Cardiac fibroblast (primary cell): Measurements from ENCODE around the gene CRAMP1.

Experiments
- DNase-seq, 2 donors: peaks; one replicate each; pipeline versions ENCODE4 v3.0.0 to v3.0.0-alpha.2; 2010; ENCODE audit warnings: low read depth in 2 of 2
- H3K4me3 ChIP-seq, 2 donors: replicated peaks in 1 of 2; 1 replicate in 1 of 2; 2 replicates in 1 of 2; pipeline ENCODE4 v1.5.1; 2011; ENCODE audit warnings: low read depth in 2 of 2, low read length in 2 of 2, mild to moderate bottlenecking in 2 of 2, moderate library complexity in 1 of 2
- TF ChIP-seq, protein P1 (sequence below): IDR thresholded peaks from one replicate; pipeline ENCODE4 v1.5.1; 2011; ENCODE audit warnings: low read depth, mild to moderate bottlenecking, low read length, inconsistent platforms

The CRAMP1 gene

DNA sequence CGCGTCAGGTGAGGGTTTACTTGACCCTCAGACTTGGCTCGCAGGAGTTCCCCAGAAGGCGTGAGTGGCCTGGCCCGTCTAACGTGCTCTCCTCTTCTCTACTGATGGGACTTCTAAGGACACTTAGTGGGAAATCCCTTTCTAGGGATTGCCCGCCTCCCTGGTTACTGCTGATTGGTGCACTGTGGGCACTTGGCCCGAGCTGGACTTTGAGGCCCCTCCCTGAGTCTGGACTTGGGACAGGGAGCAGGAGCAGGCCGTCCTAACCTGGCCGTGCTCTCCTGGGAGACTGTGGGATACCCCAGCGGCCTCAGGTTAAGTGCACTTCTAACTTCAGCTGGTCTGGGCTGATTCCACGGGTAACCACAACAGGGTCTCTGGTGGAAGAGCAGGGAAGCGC lies 15.0 kb upstream of the CRAMP1 start:
- TF ChIP-seq, protein P1, sequence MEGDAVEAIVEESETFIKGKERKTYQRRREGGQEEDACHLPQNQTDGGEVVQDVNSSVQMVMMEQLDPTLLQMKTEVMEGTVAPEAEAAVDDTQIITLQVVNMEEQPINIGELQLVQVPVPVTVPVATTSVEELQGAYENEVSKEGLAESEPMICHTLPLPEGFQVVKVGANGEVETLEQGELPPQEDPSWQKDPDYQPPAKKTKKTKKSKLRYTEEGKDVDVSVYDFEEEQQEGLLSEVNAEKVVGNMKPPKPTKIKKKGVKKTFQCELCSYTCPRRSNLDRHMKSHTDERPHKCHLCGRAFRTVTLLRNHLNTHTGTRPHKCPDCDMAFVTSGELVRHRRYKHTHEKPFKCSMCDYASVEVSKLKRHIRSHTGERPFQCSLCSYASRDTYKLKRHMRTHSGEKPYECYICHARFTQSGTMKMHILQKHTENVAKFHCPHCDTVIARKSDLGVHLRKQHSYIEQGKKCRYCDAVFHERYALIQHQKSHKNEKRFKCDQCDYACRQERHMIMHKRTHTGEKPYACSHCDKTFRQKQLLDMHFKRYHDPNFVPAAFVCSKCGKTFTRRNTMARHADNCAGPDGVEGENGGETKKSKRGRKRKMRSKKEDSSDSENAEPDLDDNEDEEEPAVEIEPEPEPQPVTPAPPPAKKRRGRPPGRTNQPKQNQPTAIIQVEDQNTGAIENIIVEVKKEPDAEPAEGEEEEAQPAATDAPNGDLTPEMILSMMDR = no peak
- no peak overlapping the region for H3K4me3 ChIP-seq
- no peak for DNase-seq

DNA sequence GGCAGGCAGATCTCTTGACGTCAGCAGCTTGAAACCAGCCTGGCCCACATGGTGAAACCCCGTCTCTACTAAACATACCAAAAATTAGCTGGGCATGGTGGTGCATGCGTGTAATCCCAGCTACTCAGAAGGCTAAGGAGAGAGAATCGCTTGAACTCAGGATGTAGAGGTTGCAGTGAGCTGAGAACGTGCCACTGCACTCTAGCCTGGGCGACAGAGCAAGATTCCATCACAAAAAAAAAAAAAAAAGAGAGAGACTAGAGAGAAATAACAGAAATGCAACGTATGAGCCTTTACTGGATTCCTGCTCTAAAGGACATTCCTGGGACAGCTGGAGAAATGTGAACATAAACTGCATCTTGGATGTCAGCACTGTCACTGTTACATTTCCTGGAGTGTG lies 11.1 kb upstream of the CRAMP1 start:
- DNase-seq = no peak
- no peak overlapping the region for H3K4me3 ChIP-seq
- TF ChIP-seq, protein P1 = no peak

DNA sequence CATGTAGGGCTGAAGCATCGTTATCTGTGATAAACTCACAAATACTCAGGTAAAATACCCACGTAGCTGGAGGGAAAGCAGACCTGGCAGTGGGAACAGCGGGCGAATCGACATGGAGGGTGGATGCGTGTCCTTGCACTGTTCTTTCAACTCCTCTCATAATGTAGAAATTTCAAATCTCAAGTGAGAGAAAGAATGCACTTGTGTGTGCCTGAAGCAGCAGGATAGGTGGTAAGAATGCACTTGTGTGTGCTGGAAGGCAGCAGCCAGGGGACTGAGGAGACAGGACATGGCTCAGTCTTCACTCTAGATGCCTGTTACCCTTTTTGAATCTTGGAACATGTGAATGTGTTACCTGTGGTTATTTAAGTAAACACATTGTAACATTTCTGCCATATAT lies 10.7 kb upstream of the CRAMP1 start:
- H3K4me3 ChIP-seq = no peak overlapping the region
- DNase-seq = no peak
- TF ChIP-seq, protein P1 = no peak

DNA sequence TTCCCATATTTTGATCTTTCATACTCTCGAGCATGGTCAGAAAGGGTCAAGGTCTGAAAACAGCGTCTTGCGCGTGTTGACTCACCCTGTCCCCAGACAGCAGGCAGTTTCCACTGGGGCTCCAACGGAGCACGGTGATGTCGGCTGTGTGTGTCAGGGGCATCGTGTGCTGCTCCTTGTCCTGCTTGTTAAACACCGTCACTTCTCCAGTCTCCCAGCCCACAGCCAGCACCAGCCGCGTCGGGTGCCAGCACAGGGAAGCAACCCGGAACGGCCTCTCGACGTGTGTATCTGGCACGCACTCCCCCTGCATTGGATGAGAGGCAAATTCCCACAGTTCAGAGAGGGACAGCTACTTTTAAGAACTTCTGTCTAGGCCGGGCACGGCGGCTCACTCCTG lies 9.9 kb upstream of the CRAMP1 start:
- H3K4me3 ChIP-seq = no peak overlapping the region
- TF ChIP-seq, protein P1 = no peak
- no peak for DNase-seq

DNA sequence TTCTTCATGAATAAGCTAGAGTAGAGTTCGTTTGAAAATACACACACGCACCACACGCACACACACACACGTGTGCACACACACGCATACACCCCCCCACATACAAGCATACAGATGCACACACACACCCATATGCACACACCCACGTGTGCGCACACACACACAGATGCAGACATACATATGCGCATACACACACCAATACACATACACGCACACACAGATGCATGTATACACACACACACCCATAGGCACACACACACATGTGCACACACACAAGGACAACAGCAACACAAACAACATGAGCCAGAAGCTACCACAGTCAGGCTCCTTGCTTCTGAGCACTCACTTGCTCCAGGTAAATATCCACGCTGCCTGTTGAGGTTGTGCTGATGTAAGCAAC lies 5.4 kb upstream of the CRAMP1 start:
- H3K4me3 ChIP-seq = no peak overlapping the region
- no peak for DNase-seq

DNA sequence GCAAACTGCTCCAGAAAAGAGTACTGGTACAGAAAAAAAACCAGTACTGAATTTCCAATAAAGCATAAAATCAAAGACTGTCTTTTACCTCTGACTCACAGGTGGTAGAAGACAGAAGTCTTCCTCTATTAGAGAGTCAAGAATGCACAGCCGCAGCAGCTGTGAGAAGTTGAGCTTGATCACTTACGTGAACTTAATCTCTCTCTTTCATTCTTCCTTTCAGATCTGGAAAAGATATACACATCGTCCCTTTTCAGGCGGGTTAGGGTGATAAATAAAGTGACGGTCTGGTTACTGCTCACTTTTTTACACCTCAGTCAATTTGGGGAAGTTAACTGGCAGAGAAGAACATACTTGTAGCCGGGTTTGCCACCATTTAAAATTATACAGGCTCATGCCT lies 4.2 kb upstream of the CRAMP1 start:
- no peak overlapping the region for H3K4me3 ChIP-seq
- TF ChIP-seq, protein P1 = no peak
- DNase-seq = no peak

More for the DNA sequence above, 5.4 kb upstream of the CRAMP1 start:
- TF ChIP-seq, protein P1 = no peak

DNA sequence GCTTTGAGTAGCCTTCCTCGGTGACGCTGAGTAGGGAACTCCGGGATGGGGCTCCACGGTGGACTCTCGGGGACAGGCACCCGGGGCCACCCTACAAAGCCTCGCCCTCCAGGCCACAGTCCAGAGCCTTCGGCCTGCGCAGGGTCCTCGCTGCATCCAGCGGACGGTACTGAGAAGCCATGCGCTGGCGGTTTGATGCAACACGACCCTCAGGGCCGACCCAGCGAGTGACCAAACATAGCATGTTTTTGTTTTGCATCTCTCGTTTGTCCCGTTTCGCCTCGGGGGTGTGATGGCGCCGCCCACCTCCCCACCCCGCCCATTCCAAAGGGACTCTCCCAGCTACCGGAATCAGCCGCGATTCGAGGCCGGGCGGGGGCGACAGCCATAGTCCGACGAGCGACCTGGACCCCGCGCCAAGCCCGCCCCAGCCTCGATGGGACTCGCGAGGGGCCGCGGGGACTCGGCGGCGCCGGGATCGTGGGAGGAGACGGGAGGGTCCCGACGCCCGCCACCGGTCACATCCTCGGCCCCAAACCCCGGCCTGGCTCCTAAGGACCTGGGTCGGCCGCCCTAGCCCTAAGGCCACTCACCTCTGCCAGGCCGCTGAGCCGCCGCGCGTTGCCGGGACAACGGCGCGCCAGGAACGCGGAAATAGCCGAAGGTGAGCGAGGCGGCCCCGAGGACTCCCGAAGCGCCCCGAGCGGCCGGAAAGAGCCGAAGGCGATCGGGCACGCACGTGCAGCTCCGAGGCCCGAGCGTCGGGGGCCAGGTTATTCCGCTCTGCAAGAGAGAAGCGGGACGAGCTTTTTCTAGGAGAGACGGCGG lies 1.9 kb upstream of the CRAMP1 start:
- TF ChIP-seq, protein P1 = no peak
- H3K4me3 ChIP-seq = peak overlapping the region; percentile 65 to 79
- peak; percentile 87 to 88 for DNase-seq
